NCI-H146 treated with DMSO at 0.1 percent for 48 hours (cell line): ENCODE measurements around the gene STX4.

Source experiments
- DNase-seq: peaks from one replicate; lab custom pipeline; 2025; ENCODE audit not compliant: unreplicated experiment; lab: John Stamatoyannopoulos, UW

STX4 gene

GRCh38 chr16:31063843-31064611 is 30.7 kb downstream of the STX4 start:
- no peak for DNase-seq

GRCh38 chr16:31064882-31065461 is 31.6 kb downstream of the STX4 start:
- DNase-seq: no peak

GRCh38 chr16:31067342-31067741 is 34.0 kb downstream of the STX4 start:
- no peak for DNase-seq

GRCh38 chr16:31071861-31072260 is 38.5 kb downstream of the STX4 start:
- no peak for DNase-seq

GRCh38 chr16:31072540-31073141 is 39.3 kb downstream of the STX4 start:
- DNase-seq: no peak

GRCh38 chr16:31073142-31073969 is 40.0 kb downstream of the STX4 start:
- DNase-seq: peak; percentile 83

- peak; percentile 99 for DNase-seq
These were observed 40.8 kb downstream of the STX4 start, which contains the start of the genes ZNF646 and ZNF668 for GRCh38 chr16:31073970-31074813. Gene ZNF646 (plus strand): TSS chr16:31074422. CDS start chr16:31076325, 1,903 bp downstream. Gene ZNF668 (minus strand): TSS chr16:31074240. CDS start chr16:31064459, 9,781 bp downstream.

GRCh38 chr16:31074814-31075183 is 41.4 kb downstream of the STX4 start:
- no peak for DNase-seq

- DNase-seq: no peak
These were observed 43.0 kb downstream of the STX4 start for GRCh38 chr16:31076319-31076718.

GRCh38 chr16:31077024-31077423 is 43.7 kb downstream of the STX4 start:
- DNase-seq: no peak

GRCh38 chr16:31077592-31078396 is 44.4 kb downstream of the STX4 start:
- no peak for DNase-seq

GRCh38 chr16:31078597-31079341 is 45.4 kb downstream of the STX4 start:
- no peak for DNase-seq

GRCh38 chr16:31079342-31079944 is 46.1 kb downstream of the STX4 start:
- no peak for DNase-seq

GRCh38 chr16:31080035-31080629 is 46.8 kb downstream of the STX4 start:
- DNase-seq: no peak

- DNase-seq: no peak
These were observed 47.5 kb downstream of the STX4 start for GRCh38 chr16:31080756-31081419.

- DNase-seq: no peak
These were observed 48.3 kb downstream of the STX4 start for GRCh38 chr16:31081428-31082351.
